Measurements from ENCODE around the gene DCAF10. TPM values are rescaled to one million over a fixed set of nuclear protein-coding genes. Genes with fewer than 3 reads are reported as not detected.
A peak's percentile ranks its signal among the peaks of the same experiment; 100 is the strongest.

The DCAF10 gene
- total and polyA plus RNA-seq, 2 of the 8 experiments (the other 6 are each of a cell fraction or from before 2014, with no cell fraction given): 7.1 to 15.0 TPM

- peak; percentile 52 to 59; a peak in 1 of 4 replicates for TF ChIP-seq HDAC2 (IDR thresholded peaks at IDR 0.05; ENCODE audit: borderline replicate concordance in 1 of 2, low read depth in 2 of 2, low read length in 2 of 2)
- peak; percentile 57; the same call in 1 of the 2 replicates for TF ChIP-seq ATF3 (IDR thresholded peaks at IDR 0.05; ENCODE audit: insufficient read depth, low read depth, low read length)
- peak; percentile 93 for TF ChIP-seq USF2 (IDR thresholded peaks at IDR 0.05; ENCODE audit: low read length)
- TF ChIP-seq GTF2F1 (IDR thresholded peaks at IDR 0.05; ENCODE audit: borderline replicate concordance, low read depth, low read length): no peak
- TF ChIP-seq SP4 (IDR thresholded peaks at IDR 0.05; ENCODE audit: low read length): peak; percentile 71
- TF ChIP-seq TBP (IDR thresholded peaks at IDR 0.05; ENCODE audit: low read depth, low read length): peak; percentile 24; the same call in 1 of the 2 replicates
- TF ChIP-seq CHD7 (IDR thresholded peaks at IDR 0.05; ENCODE audit: insufficient replicate concordance, low read length): no peak
These were observed 103.2 kb downstream of the DCAF10 start, which contains the start of gene SLC25A51 (continued) for GRCh38 chr9:37903647-37904444.

Measured in H1 (cell line).